Measurements from ENCODE around the gene STAT6.

The STAT6 gene

GRCh38 chr12:57151741-57152630 lies 40.8 kb upstream of the STAT6 start:
- no peak overlapping the region for H3K4me3 ChIP-seq (ENCODE audit: control insufficient read depth, low read depth, low read length)
- TF ChIP-seq CTCF (conservative IDR thresholded peaks at IDR 0.05; ENCODE audit: control insufficient read depth, insufficient read depth, low read depth, low read length) = no peak
- peak; percentile 83 for DNase-seq (ENCODE audit: low read depth)

GRCh38 chr12:57150400-57151000 lies 39.3 kb upstream of the STAT6 start:
- no peak for TF ChIP-seq CTCF (conservative IDR thresholded peaks at IDR 0.05; ENCODE audit: control insufficient read depth, insufficient read depth, low read depth, low read length)
- DNase-seq (ENCODE audit: low read depth) = no peak
- H3K4me3 ChIP-seq (ENCODE audit: control insufficient read depth, low read depth, low read length) = no peak overlapping the region

- no peak overlapping the region for H3K4me3 ChIP-seq (ENCODE audit: control insufficient read depth, low read depth, low read length)
- TF ChIP-seq CTCF (conservative IDR thresholded peaks at IDR 0.05; ENCODE audit: control insufficient read depth, insufficient read depth, low read depth, low read length) = no peak
- peak; percentile 88 for DNase-seq (ENCODE audit: low read depth)
Measured at GRCh38 chr12:57149245-57149900, 38.2 kb upstream of the STAT6 start.

DNA sequence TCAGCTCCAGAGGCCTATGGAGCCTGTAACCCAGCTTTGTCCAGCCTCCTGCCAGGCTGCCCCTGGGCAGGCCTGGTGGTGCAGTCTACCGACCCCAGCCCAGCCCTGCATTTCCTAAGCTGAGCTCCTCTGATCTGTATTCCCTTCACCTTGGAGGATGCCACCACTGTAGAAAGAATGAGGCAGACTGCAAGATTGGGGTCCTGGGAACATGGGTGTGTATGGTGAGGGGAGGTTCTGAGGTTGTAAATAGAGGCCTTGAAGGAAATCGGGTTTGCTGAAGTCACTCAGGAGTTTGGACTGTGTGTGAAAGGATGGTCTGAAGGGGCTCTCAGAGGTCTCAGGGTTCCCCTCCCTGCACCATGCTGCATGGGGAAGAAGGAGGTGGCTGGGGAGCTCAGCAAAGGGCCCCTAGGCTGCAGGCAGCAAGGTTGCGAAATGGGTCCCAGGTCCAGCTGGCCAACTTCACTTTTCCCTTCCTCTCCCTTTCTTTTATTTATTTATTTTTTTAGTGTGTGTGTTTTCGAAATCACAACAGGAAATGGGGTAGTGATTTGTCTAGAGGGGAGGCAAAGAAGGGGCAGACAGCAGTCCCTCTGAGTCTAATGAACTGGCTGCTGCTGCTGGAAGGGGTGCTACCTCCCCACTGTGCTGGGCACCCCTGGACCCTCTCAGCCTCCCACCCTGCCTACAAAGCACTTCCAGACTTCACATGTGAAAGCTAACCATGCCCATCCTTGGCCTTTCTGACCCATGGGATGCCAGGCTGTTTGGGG lies 37.5 kb upstream of the STAT6 start:
- H3K4me3 ChIP-seq (ENCODE audit: control insufficient read depth, low read depth, low read length) = no peak overlapping the region
- peak; percentile 86 for DNase-seq (ENCODE audit: low read depth)
- TF ChIP-seq CTCF (conservative IDR thresholded peaks at IDR 0.05; ENCODE audit: control insufficient read depth, insufficient read depth, low read depth, low read length) = no peak

DNA sequence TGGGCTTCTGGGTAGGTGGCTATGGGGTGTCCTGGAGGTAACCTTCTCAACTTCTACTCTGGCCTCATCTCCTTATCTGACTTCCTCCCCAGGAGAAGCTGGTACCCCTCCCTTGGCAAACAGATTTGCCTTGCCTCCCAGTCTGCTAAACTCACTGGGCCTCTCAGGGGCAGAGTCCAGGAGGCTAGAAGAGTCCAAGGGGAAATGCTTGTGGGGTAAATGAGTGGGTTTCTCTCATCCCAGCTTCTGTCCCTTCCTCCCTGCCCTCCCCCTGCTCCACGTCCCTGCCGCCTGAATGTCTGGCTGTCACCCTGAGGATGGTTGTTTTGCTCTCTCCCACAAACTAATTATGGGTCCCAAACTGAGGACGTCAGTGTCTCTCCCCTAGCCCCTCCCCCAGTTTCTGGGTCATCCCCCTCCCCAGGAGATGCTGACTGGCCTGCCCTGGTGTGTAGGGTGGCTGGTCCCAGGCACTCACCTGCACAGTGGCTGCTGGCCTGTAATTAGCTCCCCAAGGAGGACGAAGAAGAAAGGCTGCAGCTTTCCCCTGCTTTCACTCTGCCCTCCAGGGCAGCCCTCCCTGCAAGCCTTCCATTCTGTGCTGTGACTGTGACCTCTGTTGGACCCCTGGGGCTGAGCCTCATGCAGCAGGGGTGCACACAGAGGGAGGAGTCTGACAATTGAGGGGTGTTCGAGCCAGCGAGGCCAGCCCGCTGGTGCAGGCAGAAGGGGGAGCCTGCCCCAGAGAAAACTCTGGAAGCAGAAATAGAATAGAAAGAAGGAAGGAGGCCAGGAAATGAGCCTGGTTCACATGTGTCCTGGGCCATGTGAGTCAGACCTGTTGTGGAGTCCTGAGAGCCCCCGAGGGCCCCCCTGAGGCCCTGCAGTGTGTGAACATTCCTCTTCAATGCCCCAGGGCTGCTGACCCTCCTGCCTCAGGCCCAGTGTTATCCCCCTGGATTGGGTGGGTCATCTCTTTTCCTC lies 36.1 kb upstream of the STAT6 start, which contains the start of gene LRP1-AS:
LRP1-AS (minus strand) TSS at position 659 of the 984 bp plus-strand sequence.
- H3K4me3 ChIP-seq (ENCODE audit: control insufficient read depth, low read depth, low read length) = no peak within 1 kb of the TSS
- no peak for TF ChIP-seq CTCF (conservative IDR thresholded peaks at IDR 0.05; ENCODE audit: control insufficient read depth, insufficient read depth, low read depth, low read length)
- DNase-seq (ENCODE audit: low read depth) = peak; percentile 88
